ENCODE results near the gene UBL4B.

The UBL4B gene

GRCh38 chr1:110161165-110161564, 48.9 kb downstream of the UBL4B start:
- no peak for TF ChIP-seq EGR1 (IDR thresholded peaks at IDR 0.05)
- no peak for TF ChIP-seq TAF1 (IDR thresholded peaks at IDR 0.05; ENCODE audit: low read depth)
- no peak for TF ChIP-seq CEBPB (IDR thresholded peaks at IDR 0.05)

- TF ChIP-seq EGR1 (IDR thresholded peaks at IDR 0.05), result no peak
Observed at GRCh38 chr1:110161849-110162248, 49.6 kb downstream of the UBL4B start.
